GM19025 (cell line): ENCODE results near the gene GPATCH11.

ENCODE experiments used
- ATAC-seq: cut with Tn5 transposase; IDR thresholded peaks from one replicate; pipeline ENCODE4 v1.9.1; 2021; ENCODE audit warnings: mild to moderate bottlenecking, low read depth, moderate library complexity; ENCODE audit not compliant: unreplicated experiment

The GPATCH11 gene

DNA sequence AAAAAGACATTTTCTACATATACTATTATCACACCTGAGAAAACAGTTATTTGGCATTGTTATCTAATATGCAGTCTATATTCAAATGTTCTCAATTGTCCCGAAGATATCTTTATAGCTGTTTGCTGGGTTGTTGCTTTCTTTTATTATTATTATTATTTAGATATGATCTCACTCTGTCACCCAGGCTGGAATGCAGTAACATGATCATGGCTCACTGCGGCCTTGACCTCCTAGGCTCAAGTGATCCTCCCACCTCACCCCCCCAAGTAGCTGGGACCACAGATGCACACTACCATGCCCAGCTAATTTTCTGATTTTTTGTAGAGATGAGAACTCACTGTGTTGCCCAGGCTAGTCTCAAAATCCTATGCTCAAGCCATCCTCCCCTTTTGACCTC, 19.9 kb downstream of the GPATCH11 start:
- ATAC-seq = no peak

DNA sequence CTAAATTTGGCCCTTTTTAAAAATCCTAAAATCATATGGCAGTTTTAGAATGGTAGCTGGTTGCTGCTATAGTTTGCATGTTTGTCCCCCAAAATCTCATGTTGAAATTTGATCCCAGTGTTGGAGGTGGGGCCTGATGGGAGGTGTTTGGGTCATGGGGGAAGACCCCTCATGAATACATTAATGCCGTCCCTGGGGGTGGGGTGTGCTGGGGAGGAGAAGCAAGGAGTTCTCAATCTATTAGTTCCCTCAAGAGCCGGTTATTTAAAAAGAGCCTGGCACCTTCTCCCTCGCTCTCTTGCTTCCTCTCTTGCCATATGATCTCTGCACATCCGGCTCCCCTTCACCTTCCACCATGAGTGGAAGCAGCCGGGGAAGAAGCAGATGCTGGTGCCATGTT, 20.8 kb downstream of the GPATCH11 start:
- no peak for ATAC-seq

- no peak for ATAC-seq
Measured at GRCh38 chr2:37109523-37109922, 25.2 kb downstream of the GPATCH11 start.

GRCh38 chr2:37110306-37111212, 26.2 kb downstream of the GPATCH11 start:
- ATAC-seq = no peak

- ATAC-seq = no peak
Measured at GRCh38 chr2:37111958-37112357, 27.6 kb downstream of the GPATCH11 start.

GRCh38 chr2:37117566-37117965, 33.2 kb downstream of the GPATCH11 start:
- ATAC-seq = no peak

- no peak for ATAC-seq
Measured at GRCh38 chr2:37119157-37119556, 34.8 kb downstream of the GPATCH11 start.

DNA sequence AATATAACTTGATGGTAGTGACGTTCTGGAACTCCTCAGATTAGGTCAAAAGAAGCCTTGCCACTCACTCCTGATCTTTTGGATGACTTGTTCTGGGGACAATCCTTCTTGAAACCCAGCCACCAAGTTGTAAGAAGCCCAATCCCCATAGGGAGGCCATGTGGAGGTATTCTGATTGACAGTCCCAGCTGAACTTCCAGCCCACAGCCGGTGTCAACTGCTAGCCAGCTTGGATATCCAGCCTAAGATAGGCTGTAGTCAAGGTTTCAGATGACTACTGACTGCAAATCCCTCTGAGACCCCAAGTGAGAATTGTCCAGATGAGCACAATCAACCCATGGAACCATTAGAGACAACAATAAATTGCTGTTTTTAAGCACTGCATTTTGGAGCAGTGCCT, 41.1 kb downstream of the GPATCH11 start:
- ATAC-seq = no peak

GRCh38 chr2:37132914-37133313, 48.6 kb downstream of the GPATCH11 start:
- no peak for ATAC-seq

- no peak for ATAC-seq
Measured at GRCh38 chr2:37142546-37142945, 58.2 kb downstream of the GPATCH11 start.

- no peak for ATAC-seq
Measured at GRCh38 chr2:37143974-37144373, 59.7 kb downstream of the GPATCH11 start.

GRCh38 chr2:37146062-37146461, 61.7 kb downstream of the GPATCH11 start:
- ATAC-seq = no peak

DNA sequence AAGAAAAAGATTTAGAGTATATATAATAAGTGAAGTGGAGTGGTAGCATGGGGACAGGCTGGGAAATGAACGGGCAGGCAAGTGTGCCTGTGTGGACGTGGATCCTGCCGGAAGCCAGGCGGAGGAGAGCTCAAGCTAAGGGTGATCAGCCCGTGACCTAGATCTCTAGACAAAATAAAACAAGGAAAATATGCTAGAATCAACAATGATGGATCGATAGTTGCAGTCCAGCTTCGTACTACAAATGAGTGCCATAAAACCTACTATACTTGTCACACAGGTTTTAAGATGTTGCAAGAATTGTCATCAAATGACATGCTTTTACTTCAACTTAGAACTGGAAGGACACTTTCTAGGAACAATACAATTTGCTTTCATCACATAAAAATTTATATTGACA, 64.0 kb downstream of the GPATCH11 start:
- ATAC-seq = no peak
